ENCODE data around the gene CD83. TPM values are rescaled to one million over a fixed set of nuclear protein-coding genes. Genes with fewer than 3 reads are reported as not detected.

The CD83 gene
- polyA plus RNA-seq, 3 donors = 74.5 to 326 (median 84.7) TPM

DNA sequence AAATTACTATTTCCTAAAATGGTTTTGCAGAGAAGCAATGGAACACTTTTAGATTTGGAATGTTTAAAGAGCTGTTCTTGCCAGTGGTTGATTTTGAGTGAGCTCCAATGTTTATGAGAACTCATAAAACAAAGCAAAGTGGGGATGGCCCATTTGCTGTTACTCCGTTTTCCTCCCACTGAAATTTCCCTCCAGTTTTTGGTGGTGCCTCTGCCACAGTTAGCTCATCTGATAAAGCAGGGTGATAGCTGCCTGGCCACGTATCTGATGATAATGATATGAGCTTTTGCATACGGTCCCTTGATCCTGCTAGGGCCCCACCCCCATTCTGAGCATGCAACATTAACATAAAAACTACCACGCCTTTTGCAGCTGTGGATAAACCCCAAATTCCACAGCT, 10.4 kb downstream of the CD83 start:
- TF ChIP-seq, protein P1, sequence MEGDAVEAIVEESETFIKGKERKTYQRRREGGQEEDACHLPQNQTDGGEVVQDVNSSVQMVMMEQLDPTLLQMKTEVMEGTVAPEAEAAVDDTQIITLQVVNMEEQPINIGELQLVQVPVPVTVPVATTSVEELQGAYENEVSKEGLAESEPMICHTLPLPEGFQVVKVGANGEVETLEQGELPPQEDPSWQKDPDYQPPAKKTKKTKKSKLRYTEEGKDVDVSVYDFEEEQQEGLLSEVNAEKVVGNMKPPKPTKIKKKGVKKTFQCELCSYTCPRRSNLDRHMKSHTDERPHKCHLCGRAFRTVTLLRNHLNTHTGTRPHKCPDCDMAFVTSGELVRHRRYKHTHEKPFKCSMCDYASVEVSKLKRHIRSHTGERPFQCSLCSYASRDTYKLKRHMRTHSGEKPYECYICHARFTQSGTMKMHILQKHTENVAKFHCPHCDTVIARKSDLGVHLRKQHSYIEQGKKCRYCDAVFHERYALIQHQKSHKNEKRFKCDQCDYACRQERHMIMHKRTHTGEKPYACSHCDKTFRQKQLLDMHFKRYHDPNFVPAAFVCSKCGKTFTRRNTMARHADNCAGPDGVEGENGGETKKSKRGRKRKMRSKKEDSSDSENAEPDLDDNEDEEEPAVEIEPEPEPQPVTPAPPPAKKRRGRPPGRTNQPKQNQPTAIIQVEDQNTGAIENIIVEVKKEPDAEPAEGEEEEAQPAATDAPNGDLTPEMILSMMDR (IDR thresholded peaks at IDR 0.05) = no peak
- H3K9ac ChIP-seq (ENCODE audit: insufficient read depth, low read length, poor library complexity, severe bottlenecking) = no peak overlapping the region
- Mint-ChIP-seq H3K4me3 (no peak overlapping the region), H3K9me3 (peaks cover 0 to 1% (median 0%) of the 10 kb centered on the region in 7 donors), H3K27me3 (ENCODE audit: low read depth in 3 of 3) (peaks cover 0 to 8% (median 0%) of the 10 kb centered on the region in 3 donors), H3K36me3 (peaks cover 68 to 83% of the 10 kb centered on the region in 2 donors), H3K4me1 (peaks cover 28% of the 10 kb centered on the region), H3K27ac (peak overlapping the region in 1 of 7 donors; percentile 77)
- intact Hi-C loops (cut with micrococcal nuclease) = no loop called here
- no peaks in the 10 kb centered on the region for H3K27me3 ChIP-seq (ENCODE audit: control insufficient read depth in 2 of 2, insufficient read depth in 2 of 2, low read length in 2 of 2)
- H3K79me2 ChIP-seq (ENCODE audit: insufficient read depth, low read length) = no peaks in the 10 kb centered on the region
- H3K4me3 ChIP-seq (replicated peaks in 1 of 3; ENCODE audit: low read depth in 2 of 3, low read length in 3 of 3) = no peak overlapping the region
- peaks cover 82% of the 10 kb centered on the region for H4K20me1 ChIP-seq (ENCODE audit: insufficient read depth, low read length)
- H3K4me1 ChIP-seq (ENCODE audit: control insufficient read depth in 1 of 2, insufficient read depth in 2 of 2, low read length in 2 of 2) = peaks cover 14 to 18% of the 10 kb centered on the region in 2 donors
- H3K27ac ChIP-seq (ENCODE audit: low read depth in 1 of 2, low read length in 2 of 2) = no peak overlapping the region
- H3K4me2 ChIP-seq (replicated peaks; ENCODE audit: extremely low read depth, low read length, poor library complexity, severe bottlenecking) = no peak overlapping the region
- H2AFZ ChIP-seq (ENCODE audit: insufficient read depth, low read depth, low read length, poor library complexity, severe bottlenecking) = no peak overlapping the region
- H3K9me3 ChIP-seq (replicated peaks in 1 of 2; ENCODE audit: control insufficient read depth in 1 of 2, insufficient read depth in 1 of 2, low read length in 2 of 2) = no peaks in the 10 kb centered on the region
- peaks cover 4 to 38% of the 10 kb centered on the region in 2 donors for H3K36me3 ChIP-seq (replicated peaks in 1 of 2; ENCODE audit: control insufficient read depth in 1 of 2, insufficient read depth in 2 of 2, low read length in 2 of 2)
- WGBS (ENCODE audit: insufficient coverage) = 71% methylated on average over 1 of the region's 4 CpGs
- DNase-seq = no peak

DNA sequence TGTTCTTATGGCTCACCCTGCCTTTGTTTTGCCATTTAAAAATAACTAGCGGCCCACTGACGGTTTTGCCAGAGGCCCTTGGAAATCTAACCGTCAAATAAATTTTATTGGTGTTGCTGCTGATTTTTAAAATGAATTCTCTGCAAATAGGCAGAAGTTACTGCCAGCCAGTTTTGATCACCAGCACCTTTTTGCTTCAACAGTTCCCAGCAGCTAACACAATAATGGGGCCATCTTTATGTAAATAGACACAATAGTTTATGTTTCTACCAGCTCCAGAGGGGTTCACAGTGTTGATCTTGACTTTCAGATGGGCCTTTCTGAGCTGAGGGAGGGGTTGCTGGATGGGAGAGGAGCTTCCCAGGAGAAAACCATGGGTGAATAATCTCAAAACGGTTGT, 11.2 kb downstream of the CD83 start:
- Mint-ChIP-seq H3K9me3 (peaks cover 0 to 1% (median 0%) of the 10 kb centered on the region in 7 donors), H3K4me3 (no peak overlapping the region), H3K36me3 (peaks cover 71 to 85% of the 10 kb centered on the region in 2 donors), H3K4me1 (peaks cover 21% of the 10 kb centered on the region), H3K27ac (peak overlapping the region in 3 of 7 donors; percentile 20 to 40 (median 26)), H3K27me3 (ENCODE audit: low read depth in 3 of 3) (peaks cover 0 to 8% (median 0%) of the 10 kb centered on the region in 3 donors)
- intact Hi-C loops (cut with micrococcal nuclease) = no loop called here
- Histone ChIP-seq H3K4me2 (replicated peaks; ENCODE audit: extremely low read depth, low read length, poor library complexity, severe bottlenecking) (no peak overlapping the region), H3K9me3 (replicated peaks in 1 of 2; ENCODE audit: control insufficient read depth in 1 of 2, insufficient read depth in 1 of 2, low read length in 2 of 2) (no peaks in the 10 kb centered on the region), H3K27me3 (ENCODE audit: control insufficient read depth in 2 of 2, insufficient read depth in 2 of 2, low read length in 2 of 2) (no peaks in the 10 kb centered on the region), H3K79me2 (ENCODE audit: insufficient read depth, low read length) (no peaks in the 10 kb centered on the region), H3K4me3 (replicated peaks in 1 of 3; ENCODE audit: low read depth in 2 of 3, low read length in 3 of 3) (no peak overlapping the region), H3K9ac (ENCODE audit: insufficient read depth, low read length, poor library complexity, severe bottlenecking) (no peak overlapping the region), H2AFZ (ENCODE audit: insufficient read depth, low read depth, low read length, poor library complexity, severe bottlenecking) (no peak overlapping the region), H3K4me1 (ENCODE audit: control insufficient read depth in 1 of 2, insufficient read depth in 2 of 2, low read length in 2 of 2) (peaks cover 8 to 10% of the 10 kb centered on the region in 2 donors), H4K20me1 (ENCODE audit: insufficient read depth, low read length) (peaks cover 84% of the 10 kb centered on the region), H3K27ac (ENCODE audit: low read depth in 1 of 2, low read length in 2 of 2) (no peak overlapping the region), H3K36me3 (replicated peaks in 1 of 2; ENCODE audit: control insufficient read depth in 1 of 2, insufficient read depth in 2 of 2, low read length in 2 of 2) (peaks cover 4 to 45% of the 10 kb centered on the region in 2 donors)
- 70% methylated on average over 2 of the region's 4 CpGs for WGBS (ENCODE audit: insufficient coverage)
- TF ChIP-seq, protein P1 (IDR thresholded peaks at IDR 0.05) = no peak
- DNase-seq = no peak
